ENCODE results near the gene ARID1B.

Gene ARID1B

DNA sequence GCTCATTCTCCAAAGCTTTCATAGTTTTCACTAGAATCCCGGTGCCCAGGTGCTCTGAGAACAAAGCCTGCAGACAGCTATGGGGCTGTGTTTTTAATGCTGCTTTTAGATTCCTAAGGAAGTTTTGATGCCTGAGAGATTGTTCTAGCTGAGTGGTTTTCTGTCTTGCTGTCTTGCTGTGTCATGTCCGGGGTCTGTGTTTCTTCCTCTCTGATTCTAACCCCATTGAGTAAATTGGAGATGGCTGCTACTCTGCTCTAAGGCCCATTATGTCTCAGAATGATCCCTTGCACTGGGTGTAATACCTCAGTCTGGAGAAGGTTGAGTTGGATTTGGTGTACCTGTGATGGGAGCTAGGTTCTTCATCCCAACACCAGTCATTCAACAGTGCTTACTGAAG is 63.4 kb downstream of the ARID1B start:
- H3K79me2 ChIP-seq (ENCODE audit: insufficient read depth, low read length): peaks cover 99% of the 10 kb centered on the region
- H3K36me3 ChIP-seq (ENCODE audit: insufficient read depth, low read length): peaks cover 36% of the 10 kb centered on the region
- no peak overlapping the region for H2AFZ ChIP-seq (ENCODE audit: low read depth, low read length)
- no peaks in the 10 kb centered on the region for H3K27me3 ChIP-seq (ENCODE audit: insufficient read depth, low read length, poor library complexity)
- no peak overlapping the region for H3K27ac ChIP-seq (ENCODE audit: low read length)
- no peaks in the 10 kb centered on the region for H3K4me1 ChIP-seq (ENCODE audit: insufficient read depth, low read length)
- no peaks in the 10 kb centered on the region for H3K9me3 ChIP-seq (ENCODE audit: insufficient read depth, low read length, severe bottlenecking)
- H4K20me1 ChIP-seq (ENCODE audit: insufficient read depth, low read length): peaks cover 78% of the 10 kb centered on the region
- ATAC-seq (ENCODE audit: insufficient read depth, low read depth): no peak
- no peak for DNase-seq
- no peak overlapping the region for H3K9ac ChIP-seq (ENCODE audit: low read depth, low read length)
- TF ChIP-seq, protein P1, sequence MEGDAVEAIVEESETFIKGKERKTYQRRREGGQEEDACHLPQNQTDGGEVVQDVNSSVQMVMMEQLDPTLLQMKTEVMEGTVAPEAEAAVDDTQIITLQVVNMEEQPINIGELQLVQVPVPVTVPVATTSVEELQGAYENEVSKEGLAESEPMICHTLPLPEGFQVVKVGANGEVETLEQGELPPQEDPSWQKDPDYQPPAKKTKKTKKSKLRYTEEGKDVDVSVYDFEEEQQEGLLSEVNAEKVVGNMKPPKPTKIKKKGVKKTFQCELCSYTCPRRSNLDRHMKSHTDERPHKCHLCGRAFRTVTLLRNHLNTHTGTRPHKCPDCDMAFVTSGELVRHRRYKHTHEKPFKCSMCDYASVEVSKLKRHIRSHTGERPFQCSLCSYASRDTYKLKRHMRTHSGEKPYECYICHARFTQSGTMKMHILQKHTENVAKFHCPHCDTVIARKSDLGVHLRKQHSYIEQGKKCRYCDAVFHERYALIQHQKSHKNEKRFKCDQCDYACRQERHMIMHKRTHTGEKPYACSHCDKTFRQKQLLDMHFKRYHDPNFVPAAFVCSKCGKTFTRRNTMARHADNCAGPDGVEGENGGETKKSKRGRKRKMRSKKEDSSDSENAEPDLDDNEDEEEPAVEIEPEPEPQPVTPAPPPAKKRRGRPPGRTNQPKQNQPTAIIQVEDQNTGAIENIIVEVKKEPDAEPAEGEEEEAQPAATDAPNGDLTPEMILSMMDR (IDR thresholded peaks at IDR 0.05; ENCODE audit: borderline replicate concordance, extremely low read depth, low read length, poor library complexity, severe bottlenecking): no peak
- no peak for TF ChIP-seq EZH2 (IDR thresholded peaks at IDR 0.05; ENCODE audit: borderline replicate concordance, low read depth, low read length, severe bottlenecking)
- H3K4me3 ChIP-seq (ENCODE audit: low read depth in 1 of 2, low read length in 2 of 2): no peak overlapping the region
- H3K4me2 ChIP-seq (ENCODE audit: insufficient read depth, low read length): no peak overlapping the region

DNA sequence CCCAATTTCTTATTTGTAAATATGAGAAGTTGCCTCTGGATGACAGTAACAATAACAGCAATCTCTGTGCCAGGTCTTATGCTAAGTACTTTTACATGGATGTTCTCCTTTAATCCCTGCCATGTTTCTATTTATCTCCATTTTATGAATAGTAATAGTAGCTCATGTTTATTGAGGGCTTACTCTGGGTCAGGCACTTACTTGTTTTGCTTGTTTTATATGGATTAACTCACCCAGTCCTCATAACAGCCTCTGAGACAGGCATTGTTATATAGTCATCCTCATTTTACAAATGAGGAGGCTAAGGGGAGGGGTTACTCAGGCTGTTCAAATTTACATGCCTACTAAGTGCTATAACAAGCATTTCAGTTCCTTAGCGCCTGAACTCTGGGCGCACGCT is 64.3 kb downstream of the ARID1B start:
- Histone ChIP-seq H3K9ac (ENCODE audit: low read depth, low read length) (no peak overlapping the region), H4K20me1 (ENCODE audit: insufficient read depth, low read length) (peaks cover 75% of the 10 kb centered on the region), H3K9me3 (ENCODE audit: insufficient read depth, low read length, severe bottlenecking) (no peaks in the 10 kb centered on the region), H3K27me3 (ENCODE audit: insufficient read depth, low read length, poor library complexity) (no peaks in the 10 kb centered on the region), H3K4me3 (ENCODE audit: low read depth in 1 of 2, low read length in 2 of 2) (no peak overlapping the region), H2AFZ (ENCODE audit: low read depth, low read length) (no peak overlapping the region), H3K36me3 (ENCODE audit: insufficient read depth, low read length) (peaks cover 27% of the 10 kb centered on the region), H3K4me1 (ENCODE audit: insufficient read depth, low read length) (no peaks in the 10 kb centered on the region), H3K79me2 (ENCODE audit: insufficient read depth, low read length) (peaks cover 97% of the 10 kb centered on the region), H3K4me2 (ENCODE audit: insufficient read depth, low read length) (no peak overlapping the region), H3K27ac (ENCODE audit: low read length) (no peak overlapping the region)
- DNase-seq (no peak), ATAC-seq (ENCODE audit: insufficient read depth, low read depth) (no peak)
- no peak for TF ChIP-seq EZH2 (IDR thresholded peaks at IDR 0.05; ENCODE audit: borderline replicate concordance, low read depth, low read length, severe bottlenecking)

DNA sequence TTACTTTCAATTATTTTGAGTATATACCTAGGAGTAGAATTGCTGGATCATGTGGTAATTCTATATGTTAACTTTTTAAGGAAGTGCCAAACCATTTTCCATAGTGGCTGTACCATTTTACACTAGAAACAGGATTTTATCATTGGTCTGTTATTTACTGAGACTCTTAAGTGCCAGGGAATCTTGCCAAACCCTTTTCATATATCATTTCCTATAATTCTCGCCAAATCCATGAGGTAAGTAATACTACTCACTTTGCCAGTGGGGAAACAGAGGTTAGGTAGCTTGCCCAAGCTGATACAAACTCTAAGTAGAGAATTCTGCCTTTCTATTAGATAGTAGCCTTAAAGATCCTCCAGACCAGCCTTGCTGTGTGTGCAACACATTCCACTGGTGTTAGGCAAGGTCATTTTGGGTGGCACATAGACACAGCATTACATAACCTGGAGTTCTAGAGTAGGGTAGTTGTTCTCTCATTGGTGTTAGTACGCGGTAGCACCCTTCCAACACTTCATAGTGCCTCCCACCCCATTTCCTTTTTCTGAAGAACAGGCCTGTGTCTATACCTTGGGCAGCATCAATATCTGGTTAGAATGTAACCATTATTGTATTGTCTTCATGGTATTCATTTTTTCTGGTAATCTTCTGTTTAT is 65.5 kb downstream of the ARID1B start:
- Histone ChIP-seq H2AFZ (ENCODE audit: low read depth, low read length) (no peak overlapping the region), H3K9ac (ENCODE audit: low read depth, low read length) (no peak overlapping the region), H3K27ac (ENCODE audit: low read length) (no peak overlapping the region), H3K4me2 (ENCODE audit: insufficient read depth, low read length) (no peak overlapping the region), H4K20me1 (ENCODE audit: insufficient read depth, low read length) (peaks cover 82% of the 10 kb centered on the region), H3K4me3 (ENCODE audit: low read depth in 1 of 2, low read length in 2 of 2) (no peak overlapping the region), H3K9me3 (ENCODE audit: insufficient read depth, low read length, severe bottlenecking) (no peaks in the 10 kb centered on the region), H3K36me3 (ENCODE audit: insufficient read depth, low read length) (peaks cover 25% of the 10 kb centered on the region), H3K27me3 (ENCODE audit: insufficient read depth, low read length, poor library complexity) (no peaks in the 10 kb centered on the region), H3K4me1 (ENCODE audit: insufficient read depth, low read length) (no peaks in the 10 kb centered on the region), H3K79me2 (ENCODE audit: insufficient read depth, low read length) (peaks cover 97% of the 10 kb centered on the region)
- no peak for DNase-seq
- no peak for TF ChIP-seq EZH2 (IDR thresholded peaks at IDR 0.05; ENCODE audit: borderline replicate concordance, low read depth, low read length, severe bottlenecking)
- TF ChIP-seq, protein P1 (IDR thresholded peaks at IDR 0.05; ENCODE audit: borderline replicate concordance, extremely low read depth, low read length, poor library complexity, severe bottlenecking): no peak
- no peak for ATAC-seq (ENCODE audit: insufficient read depth, low read depth)

DNA sequence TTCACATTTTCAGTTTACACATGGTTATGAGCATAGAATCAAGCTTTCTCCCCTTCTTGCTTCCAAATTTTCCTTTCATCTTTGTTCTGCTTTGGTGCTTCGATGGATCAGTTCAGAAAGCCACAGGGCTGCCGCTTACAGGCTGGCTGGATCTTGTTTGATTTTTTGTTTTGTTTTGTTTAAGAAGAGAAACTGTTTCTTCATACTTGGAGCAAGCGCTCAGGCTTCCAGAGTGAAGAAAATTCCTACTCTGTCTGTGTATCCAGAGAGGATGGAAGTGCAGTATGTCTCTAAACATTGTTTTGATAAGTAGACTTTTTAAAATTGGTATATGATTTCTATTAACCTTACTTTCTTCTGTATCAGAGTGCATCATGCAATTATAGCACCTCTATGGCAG is 66.9 kb downstream of the ARID1B start:
- no peak for ATAC-seq (ENCODE audit: insufficient read depth, low read depth)
- Histone ChIP-seq H3K27me3 (ENCODE audit: insufficient read depth, low read length, poor library complexity) (no peaks in the 10 kb centered on the region), H3K4me3 (ENCODE audit: low read depth in 1 of 2, low read length in 2 of 2) (no peak overlapping the region), H2AFZ (ENCODE audit: low read depth, low read length) (no peak overlapping the region), H3K9ac (ENCODE audit: low read depth, low read length) (no peak overlapping the region), H3K9me3 (ENCODE audit: insufficient read depth, low read length, severe bottlenecking) (no peaks in the 10 kb centered on the region), H3K4me1 (ENCODE audit: insufficient read depth, low read length) (no peaks in the 10 kb centered on the region), H3K27ac (ENCODE audit: low read length) (no peak overlapping the region), H3K36me3 (ENCODE audit: insufficient read depth, low read length) (peaks cover 21% of the 10 kb centered on the region), H3K79me2 (ENCODE audit: insufficient read depth, low read length) (peaks cover 99% of the 10 kb centered on the region), H4K20me1 (ENCODE audit: insufficient read depth, low read length) (peaks cover 91% of the 10 kb centered on the region), H3K4me2 (ENCODE audit: insufficient read depth, low read length) (no peak overlapping the region)
- no peak for DNase-seq
- no peak for TF ChIP-seq EZH2 (IDR thresholded peaks at IDR 0.05; ENCODE audit: borderline replicate concordance, low read depth, low read length, severe bottlenecking)
- TF ChIP-seq, protein P1 (IDR thresholded peaks at IDR 0.05; ENCODE audit: borderline replicate concordance, extremely low read depth, low read length, poor library complexity, severe bottlenecking): no peak

All from DND-41 (cell line).